ENCODE results near the gene KCNJ9.

The KCNJ9 gene

GRCh38 chr1:160130486-160130885 is 49.1 kb downstream of the KCNJ9 start:
- Histone ChIP-seq H3K27ac (ENCODE audit: low read depth, low read length) (no peak overlapping the region), H3K9me3 (ENCODE audit: low read length) (no peaks in the 10 kb centered on the region), H3K36me3 (ENCODE audit: insufficient read depth, low read length) (peaks cover 87% of the 10 kb centered on the region), H3K4me3 (ENCODE audit: low read depth in 1 of 2, low read length in 2 of 2) (no peak overlapping the region), H3K9ac (ENCODE audit: low read length) (no peak overlapping the region), H3K4me1 (ENCODE audit: insufficient read depth, low read length) (no peaks in the 10 kb centered on the region), H3K27me3 (ENCODE audit: control insufficient read depth in 1 of 2, insufficient read depth in 2 of 2, low read length in 2 of 2) (no peaks in the 10 kb centered on the region)

- H3K36me3 ChIP-seq (ENCODE audit: insufficient read depth, low read length), result peaks cover 87% of the 10 kb centered on the region
- H3K4me1 ChIP-seq (ENCODE audit: insufficient read depth, low read length), result no peaks in the 10 kb centered on the region
- H3K4me3 ChIP-seq (ENCODE audit: low read depth in 1 of 2, low read length in 2 of 2), result no peak overlapping the region
- no peaks in the 10 kb centered on the region for H3K27me3 ChIP-seq (ENCODE audit: control insufficient read depth in 1 of 2, insufficient read depth in 2 of 2, low read length in 2 of 2)
- H3K9me3 ChIP-seq (ENCODE audit: low read length), result no peaks in the 10 kb centered on the region
- no peak overlapping the region for H3K9ac ChIP-seq (ENCODE audit: low read length)
- H3K27ac ChIP-seq (ENCODE audit: low read depth, low read length), result no peak overlapping the region
Observed at GRCh38 chr1:160130939-160131338, 49.6 kb downstream of the KCNJ9 start.

GRCh38 chr1:160131803-160132565 is 50.6 kb downstream of the KCNJ9 start:
- Histone ChIP-seq H3K36me3 (ENCODE audit: insufficient read depth, low read length) (peaks cover 89% of the 10 kb centered on the region), H3K9ac (ENCODE audit: low read length) (no peak overlapping the region), H3K4me1 (ENCODE audit: insufficient read depth, low read length) (no peaks in the 10 kb centered on the region), H3K4me3 (ENCODE audit: low read depth in 1 of 2, low read length in 2 of 2) (no peak overlapping the region), H3K27me3 (ENCODE audit: control insufficient read depth in 1 of 2, insufficient read depth in 2 of 2, low read length in 2 of 2) (no peaks in the 10 kb centered on the region), H3K27ac (ENCODE audit: low read depth, low read length) (peak overlapping the region; percentile 0), H3K9me3 (ENCODE audit: low read length) (no peaks in the 10 kb centered on the region)

- no peaks in the 10 kb centered on the region for H3K9me3 ChIP-seq (ENCODE audit: low read length)
- H3K9ac ChIP-seq (ENCODE audit: low read length), result no peak overlapping the region
- H3K4me3 ChIP-seq (ENCODE audit: low read depth in 1 of 2, low read length in 2 of 2), result no peak overlapping the region
- no peaks in the 10 kb centered on the region for H3K27me3 ChIP-seq (ENCODE audit: control insufficient read depth in 1 of 2, insufficient read depth in 2 of 2, low read length in 2 of 2)
- H3K4me1 ChIP-seq (ENCODE audit: insufficient read depth, low read length), result no peaks in the 10 kb centered on the region
- peaks cover 82% of the 10 kb centered on the region for H3K36me3 ChIP-seq (ENCODE audit: insufficient read depth, low read length)
- H3K27ac ChIP-seq (ENCODE audit: low read depth, low read length), result no peak overlapping the region
Observed at GRCh38 chr1:160133990-160134770, 52.8 kb downstream of the KCNJ9 start.

GRCh38 chr1:160134791-160135572 is 53.6 kb downstream of the KCNJ9 start:
- Histone ChIP-seq H3K9me3 (ENCODE audit: low read length) (no peaks in the 10 kb centered on the region), H3K4me3 (ENCODE audit: low read depth in 1 of 2, low read length in 2 of 2) (no peak overlapping the region), H3K36me3 (ENCODE audit: insufficient read depth, low read length) (peaks cover 80% of the 10 kb centered on the region), H3K9ac (ENCODE audit: low read length) (no peak overlapping the region), H3K4me1 (ENCODE audit: insufficient read depth, low read length) (no peaks in the 10 kb centered on the region), H3K27ac (ENCODE audit: low read depth, low read length) (no peak overlapping the region), H3K27me3 (ENCODE audit: control insufficient read depth in 1 of 2, insufficient read depth in 2 of 2, low read length in 2 of 2) (no peaks in the 10 kb centered on the region)

- Histone ChIP-seq H3K27ac (ENCODE audit: low read depth, low read length) (no peak overlapping the region), H3K4me1 (ENCODE audit: insufficient read depth, low read length) (no peaks in the 10 kb centered on the region), H3K9ac (ENCODE audit: low read length) (no peak overlapping the region), H3K9me3 (ENCODE audit: low read length) (no peaks in the 10 kb centered on the region), H3K4me3 (ENCODE audit: low read depth in 1 of 2, low read length in 2 of 2) (no peak overlapping the region), H3K27me3 (ENCODE audit: control insufficient read depth in 1 of 2, insufficient read depth in 2 of 2, low read length in 2 of 2) (no peaks in the 10 kb centered on the region), H3K36me3 (ENCODE audit: insufficient read depth, low read length) (peaks cover 79% of the 10 kb centered on the region)
Observed at GRCh38 chr1:160136121-160136925, 55.0 kb downstream of the KCNJ9 start.

GRCh38 chr1:160136926-160137200 is 55.5 kb downstream of the KCNJ9 start:
- no peaks in the 10 kb centered on the region for H3K4me1 ChIP-seq (ENCODE audit: insufficient read depth, low read length)
- H3K36me3 ChIP-seq (ENCODE audit: insufficient read depth, low read length), result peaks cover 82% of the 10 kb centered on the region
- no peaks in the 10 kb centered on the region for H3K9me3 ChIP-seq (ENCODE audit: low read length)
- H3K9ac ChIP-seq (ENCODE audit: low read length), result no peak overlapping the region
- H3K27me3 ChIP-seq (ENCODE audit: control insufficient read depth in 1 of 2, insufficient read depth in 2 of 2, low read length in 2 of 2), result no peaks in the 10 kb centered on the region
- no peak overlapping the region for H3K4me3 ChIP-seq (ENCODE audit: low read depth in 1 of 2, low read length in 2 of 2)
- no peak overlapping the region for H3K27ac ChIP-seq (ENCODE audit: low read depth, low read length)

- H3K9ac ChIP-seq (ENCODE audit: low read length), result no peak overlapping the region
- no peaks in the 10 kb centered on the region for H3K4me1 ChIP-seq (ENCODE audit: insufficient read depth, low read length)
- H3K27ac ChIP-seq (ENCODE audit: low read depth, low read length), result no peak overlapping the region
- no peaks in the 10 kb centered on the region for H3K27me3 ChIP-seq (ENCODE audit: control insufficient read depth in 1 of 2, insufficient read depth in 2 of 2, low read length in 2 of 2)
- no peaks in the 10 kb centered on the region for H3K9me3 ChIP-seq (ENCODE audit: low read length)
- peaks cover 84% of the 10 kb centered on the region for H3K36me3 ChIP-seq (ENCODE audit: insufficient read depth, low read length)
- H3K4me3 ChIP-seq (ENCODE audit: low read depth in 1 of 2, low read length in 2 of 2), result no peak overlapping the region
Observed at GRCh38 chr1:160137216-160137862, 56.0 kb downstream of the KCNJ9 start.

- no peak overlapping the region for H3K27ac ChIP-seq (ENCODE audit: low read depth, low read length)
- no peaks in the 10 kb centered on the region for H3K4me1 ChIP-seq (ENCODE audit: insufficient read depth, low read length)
- no peaks in the 10 kb centered on the region for H3K9me3 ChIP-seq (ENCODE audit: low read length)
- peaks cover 62% of the 10 kb centered on the region for H3K36me3 ChIP-seq (ENCODE audit: insufficient read depth, low read length)
- no peak overlapping the region for H3K9ac ChIP-seq (ENCODE audit: low read length)
- no peak overlapping the region for H3K4me3 ChIP-seq (ENCODE audit: low read depth in 1 of 2, low read length in 2 of 2)
- H3K27me3 ChIP-seq (ENCODE audit: control insufficient read depth in 1 of 2, insufficient read depth in 2 of 2, low read length in 2 of 2), result no peaks in the 10 kb centered on the region
Observed at GRCh38 chr1:160139840-160140239, 58.5 kb downstream of the KCNJ9 start.
